Activated T-cell treated with anti-CD3 and anti-CD28 coated beads, Interleukin-2, amount 50 U/mL, for 48 hours (primary cell): ENCODE results near the gene TEAD1.
"Not testable (repeated sequence)": the region's sequence is repeated elsewhere in the genome, so short reads cannot be mapped to it uniquely, and the experiment has no call there.

Source experiments
- DNase-seq, 2 experiments: peaks; one replicate each; pipeline ENCODE4 v3.0.0-alpha.2; 2020

Gene TEAD1

GRCh38 chr11:12876988-12877387 lies 202.8 kb downstream of the TEAD1 start:
- no peak for DNase-seq

- DNase-seq = not testable (repeated sequence)
Measured at GRCh38 chr11:12877508-12877907, 203.3 kb downstream of the TEAD1 start.

GRCh38 chr11:12880327-12880726 lies 206.1 kb downstream of the TEAD1 start:
- DNase-seq = no peak

- no peak for DNase-seq
Measured at GRCh38 chr11:12882670-12883069, 208.4 kb downstream of the TEAD1 start.

- no peak for DNase-seq
Measured at GRCh38 chr11:12884751-12885318, 210.6 kb downstream of the TEAD1 start.

GRCh38 chr11:12885717-12886239 lies 211.6 kb downstream of the TEAD1 start:
- no peak for DNase-seq

- no peak for DNase-seq
Measured at GRCh38 chr11:12886508-12886907, 212.3 kb downstream of the TEAD1 start.

- peak; percentile 70 to 75 for DNase-seq
Measured at GRCh38 chr11:12888525-12889158, 214.4 kb downstream of the TEAD1 start.

GRCh38 chr11:12889243-12889642 lies 215.0 kb downstream of the TEAD1 start:
- DNase-seq = no peak

GRCh38 chr11:12890476-12890875 lies 216.3 kb downstream of the TEAD1 start:
- no peak for DNase-seq

GRCh38 chr11:12893787-12894672 lies 219.8 kb downstream of the TEAD1 start:
- peak; percentile 70 to 72 for DNase-seq

- no peak for DNase-seq
Measured at GRCh38 chr11:12897390-12897789, 223.2 kb downstream of the TEAD1 start.

- no peak for DNase-seq
Measured at GRCh38 chr11:12897867-12898266, 223.6 kb downstream of the TEAD1 start.

- no peak for DNase-seq
Measured at GRCh38 chr11:12900496-12900895, 226.3 kb downstream of the TEAD1 start.

GRCh38 chr11:12901272-12901671 lies 227.1 kb downstream of the TEAD1 start:
- no peak for DNase-seq

- no peak for DNase-seq
Measured at GRCh38 chr11:12901874-12902481, 227.8 kb downstream of the TEAD1 start.

- no peak for DNase-seq
Measured at GRCh38 chr11:12902791-12903486, 228.7 kb downstream of the TEAD1 start.

- no peak for DNase-seq
Measured at GRCh38 chr11:12905435-12905834, 231.2 kb downstream of the TEAD1 start.

GRCh38 chr11:12906501-12906900 lies 232.3 kb downstream of the TEAD1 start:
- no peak for DNase-seq

- DNase-seq = no peak
Measured at GRCh38 chr11:12909879-12910278, 235.7 kb downstream of the TEAD1 start.

GRCh38 chr11:12914400-12914912 lies 240.2 kb downstream of the TEAD1 start:
- peak; percentile 36 to 43 for DNase-seq

- no peak for DNase-seq
Measured at GRCh38 chr11:12915093-12915492, 240.9 kb downstream of the TEAD1 start.
